Fibroblast of skin of scalp (primary cell): Measurements from ENCODE around the gene LYVE1.

ENCODE experiments used
- DNase-seq: peaks from one replicate; pipeline ENCODE4 v3.0.0-alpha.2; 2013

Gene LYVE1

GRCh38 chr11:10558288-10558687 is 10.2 kb downstream of the LYVE1 start:
- no peak for DNase-seq

- DNase-seq: no peak
Measured at GRCh38 chr11:10556590-10556989, 11.9 kb downstream of the LYVE1 start.

DNA sequence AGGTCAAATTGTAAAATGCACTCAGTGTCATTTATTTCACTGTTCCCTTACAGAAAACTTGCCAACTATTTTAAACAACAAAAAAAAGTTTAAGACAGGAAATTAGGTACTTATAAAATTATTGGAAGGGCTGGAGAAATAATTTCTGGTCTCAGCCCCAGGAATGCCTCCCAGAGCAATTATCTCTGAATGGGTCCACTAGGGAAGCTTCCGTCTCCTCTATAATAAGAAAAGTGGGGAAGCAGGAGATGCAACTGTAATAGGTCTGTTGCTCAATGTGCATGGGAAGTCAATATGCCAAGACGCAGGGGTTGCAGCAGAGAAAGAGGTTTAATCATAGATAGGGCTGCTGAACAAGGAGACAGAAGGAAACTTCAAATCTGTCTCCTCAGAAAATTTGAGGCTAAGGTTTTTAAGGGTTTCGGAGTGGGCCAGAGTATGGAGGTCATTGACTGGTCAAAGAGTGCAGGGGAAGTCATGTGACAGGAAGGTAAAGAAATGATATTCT is 16.6 kb downstream of the LYVE1 start:
- no peak for DNase-seq

GRCh38 chr11:10551290-10551592 is 17.2 kb downstream of the LYVE1 start:
- DNase-seq: no peak

- peak; percentile 24 for DNase-seq
Measured at GRCh38 chr11:10550503-10551289, 17.8 kb downstream of the LYVE1 start.

- no peak for DNase-seq
Measured at GRCh38 chr11:10544491-10545465, 23.7 kb downstream of the LYVE1 start.

DNA sequence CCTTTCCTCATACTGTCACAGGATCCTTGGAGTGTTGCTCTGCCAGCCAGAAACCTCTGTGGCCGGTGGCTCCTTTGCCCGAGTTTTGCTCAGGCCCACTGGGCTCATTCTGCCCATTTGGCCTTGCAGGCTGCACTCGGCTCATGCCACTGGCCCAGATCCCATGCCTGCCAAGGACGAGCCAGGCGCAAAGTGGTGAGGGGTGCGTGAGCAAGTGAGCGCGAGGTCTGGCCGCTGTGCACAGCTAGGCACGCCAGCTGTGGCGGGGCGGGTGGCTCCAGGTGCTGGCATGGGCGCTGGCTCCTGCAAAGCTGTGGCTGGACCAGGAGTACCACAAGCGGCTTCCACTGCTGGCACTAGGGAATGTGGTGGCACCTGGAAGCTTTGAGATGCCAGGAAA is 24.7 kb downstream of the LYVE1 start:
- DNase-seq: no peak

GRCh38 chr11:10542776-10543175 is 25.7 kb downstream of the LYVE1 start:
- DNase-seq: no peak

- DNase-seq: no peak
Measured at GRCh38 chr11:10541561-10541930, 26.9 kb downstream of the LYVE1 start.

DNA sequence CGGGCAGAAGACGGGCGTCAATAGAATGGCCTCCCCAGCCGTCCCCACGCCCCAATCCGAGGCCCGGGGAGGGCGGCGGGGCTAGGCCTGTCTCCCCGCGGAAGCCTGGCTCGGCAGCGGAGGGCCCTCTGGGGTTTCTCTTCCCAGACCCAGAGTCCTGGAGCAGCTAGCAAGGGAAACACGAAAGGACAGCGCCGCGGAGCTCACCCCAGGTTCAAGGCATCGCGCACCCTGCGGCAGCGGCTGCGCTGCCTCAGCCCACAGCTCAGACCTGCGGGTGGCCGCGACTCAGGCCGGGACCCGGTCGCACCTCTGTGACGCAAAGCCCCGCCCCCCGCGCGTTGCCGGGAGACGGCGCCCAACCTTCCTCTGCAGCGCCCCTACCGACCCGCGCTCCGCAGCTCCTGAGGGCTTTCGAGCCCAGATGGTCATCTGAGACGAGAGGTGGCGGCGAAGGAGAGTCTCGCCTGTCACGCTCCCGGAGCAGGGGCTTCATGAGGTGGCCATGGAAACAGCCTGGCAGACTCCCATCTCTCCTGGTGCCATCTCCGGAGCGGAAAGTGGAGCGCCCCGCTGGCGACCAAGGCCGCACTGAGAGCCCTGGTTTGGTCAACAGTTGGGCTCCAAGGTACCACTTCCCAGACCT is 27.4 kb downstream of the LYVE1 start, which contains the start of gene RNF141:
Gene RNF141 (minus strand): TSS at position 273 of the 646 bp plus-strand sequence. CDS start 7,029 bp downstream, outside the sequence.
- peak; percentile 92 for DNase-seq

GRCh38 chr11:10540546-10540914 is 27.9 kb downstream of the LYVE1 start:
- DNase-seq: peak; percentile 5

- DNase-seq: no peak
Measured at GRCh38 chr11:10539339-10539738, 29.1 kb downstream of the LYVE1 start.

- DNase-seq: peak; percentile 53
Measured at GRCh38 chr11:10538924-10539323, 29.5 kb downstream of the LYVE1 start.

DNA sequence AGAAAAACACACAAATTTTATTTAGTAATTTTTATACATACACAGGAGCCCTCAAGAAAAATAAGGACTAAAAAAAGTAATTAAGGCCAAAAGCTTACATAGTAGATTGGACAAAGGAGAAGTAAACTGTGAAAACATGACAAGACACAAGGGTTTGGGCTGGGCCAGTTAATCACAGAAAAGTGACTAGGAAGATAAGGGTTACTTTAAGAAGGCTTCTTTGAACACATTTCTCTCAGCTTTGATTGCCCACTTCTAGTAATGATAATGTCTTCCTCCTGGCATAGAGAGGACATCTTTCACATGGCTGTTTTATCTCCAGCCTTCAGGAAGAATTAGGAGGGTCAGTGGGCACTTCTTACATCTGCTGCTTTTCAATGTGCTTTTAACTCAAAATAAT is 30.9 kb downstream of the LYVE1 start:
- no peak for DNase-seq

- no peak for DNase-seq
Measured at GRCh38 chr11:10534316-10534715, 34.1 kb downstream of the LYVE1 start.

GRCh38 chr11:10533323-10533722 is 35.1 kb downstream of the LYVE1 start:
- no peak for DNase-seq

GRCh38 chr11:10532526-10532925 is 35.9 kb downstream of the LYVE1 start:
- DNase-seq: no peak

DNA sequence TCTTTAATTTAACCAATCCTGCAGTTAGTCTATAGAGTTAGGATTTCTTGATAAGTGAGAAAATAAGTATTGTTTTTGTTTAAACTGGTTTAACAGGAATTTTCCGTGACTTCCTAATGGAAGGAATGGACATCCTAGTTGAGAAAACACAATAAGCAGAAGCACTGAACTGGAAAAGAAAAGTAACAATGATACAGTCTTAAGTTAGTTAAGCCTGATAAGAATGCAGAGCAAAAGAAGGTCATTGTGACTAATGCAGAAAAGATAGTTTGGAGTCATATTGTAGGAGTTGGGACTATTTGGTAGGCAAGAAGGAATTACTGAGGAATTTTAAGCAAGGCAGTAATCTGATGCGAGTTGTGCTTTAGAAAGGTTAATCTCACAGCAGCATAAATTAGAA is 39.2 kb downstream of the LYVE1 start:
- peak; percentile 38 for DNase-seq

DNA sequence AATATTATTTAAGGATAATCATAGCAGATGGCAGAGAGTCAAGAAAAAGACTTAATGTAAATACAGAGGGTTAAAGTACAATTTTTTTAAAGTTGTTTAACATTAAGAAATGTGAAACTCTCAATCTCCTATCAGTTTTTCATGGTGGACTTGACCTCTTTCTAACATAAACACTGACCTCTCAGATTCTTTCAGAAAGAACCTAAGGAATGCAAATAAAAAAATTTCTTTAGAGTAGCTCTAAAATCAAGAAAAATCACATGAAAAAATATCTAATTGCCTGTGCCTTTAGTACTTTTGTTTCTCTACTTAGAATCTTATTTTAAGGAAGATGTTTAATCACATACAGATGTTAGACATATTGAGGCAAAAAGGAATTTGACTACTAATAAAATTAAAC is 40.3 kb downstream of the LYVE1 start:
- DNase-seq: peak; percentile 19

DNA sequence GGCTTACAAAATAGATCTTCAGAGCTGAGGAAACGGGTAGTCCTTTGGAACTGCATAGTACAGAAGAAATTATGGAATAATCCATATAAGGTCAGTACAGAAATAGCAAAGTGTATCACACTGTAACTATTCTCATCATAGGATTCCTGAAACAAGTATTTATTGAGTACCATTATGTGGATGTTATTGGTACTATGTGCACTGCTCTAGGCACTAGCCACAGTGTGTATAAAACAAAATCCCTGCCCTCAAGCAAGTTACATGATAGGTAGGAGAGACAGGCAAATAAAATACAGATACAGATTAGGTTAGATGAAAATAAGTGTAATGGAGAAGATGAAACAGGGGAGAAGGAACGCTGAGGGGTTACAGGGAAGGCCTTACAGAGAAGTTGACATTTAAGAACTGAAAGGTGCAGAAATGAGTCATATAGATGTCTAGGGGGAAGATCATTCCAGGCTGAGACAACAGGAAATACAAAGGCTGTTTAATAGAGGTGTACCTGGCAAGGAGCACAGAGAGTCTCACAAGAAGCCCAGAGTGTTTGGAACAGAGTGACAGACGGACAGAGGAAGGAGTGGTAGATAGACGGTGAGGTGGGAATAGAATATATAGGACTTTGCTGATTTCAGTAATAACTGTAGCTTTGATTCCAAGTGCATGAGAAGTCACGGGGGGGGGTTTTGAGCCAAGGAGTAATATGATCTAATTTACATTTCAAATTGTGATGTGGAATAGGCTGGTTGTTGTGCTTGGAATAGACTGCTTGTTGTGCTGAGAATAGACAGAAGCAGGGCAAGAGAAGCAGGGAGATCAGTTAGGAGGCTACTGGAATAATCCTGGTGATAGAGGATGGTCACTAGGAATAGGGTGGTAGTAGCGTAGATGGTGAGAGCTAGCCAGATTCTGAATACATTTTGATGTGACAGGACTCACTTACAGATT is 41.2 kb downstream of the LYVE1 start:
- peak; percentile 11 for DNase-seq

DNA sequence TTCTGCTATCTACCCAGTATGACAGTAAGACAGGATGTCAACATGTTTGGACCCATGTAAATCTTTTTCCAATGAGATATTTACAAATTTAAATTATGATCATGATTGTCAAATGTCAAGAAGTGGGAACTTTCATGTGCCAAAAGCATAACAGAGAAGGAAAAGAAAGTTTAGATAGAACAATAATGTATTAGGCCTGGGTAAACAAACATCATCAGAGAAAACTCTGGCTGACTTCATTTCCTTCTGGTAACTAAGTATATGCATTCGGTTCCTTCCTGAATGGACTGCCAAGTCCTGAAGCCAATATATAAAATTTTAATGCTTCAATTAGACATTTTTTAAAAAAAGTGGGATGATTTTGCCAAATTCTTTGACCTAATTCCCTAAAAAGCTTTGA is 44.0 kb downstream of the LYVE1 start:
- DNase-seq: no peak

DNA sequence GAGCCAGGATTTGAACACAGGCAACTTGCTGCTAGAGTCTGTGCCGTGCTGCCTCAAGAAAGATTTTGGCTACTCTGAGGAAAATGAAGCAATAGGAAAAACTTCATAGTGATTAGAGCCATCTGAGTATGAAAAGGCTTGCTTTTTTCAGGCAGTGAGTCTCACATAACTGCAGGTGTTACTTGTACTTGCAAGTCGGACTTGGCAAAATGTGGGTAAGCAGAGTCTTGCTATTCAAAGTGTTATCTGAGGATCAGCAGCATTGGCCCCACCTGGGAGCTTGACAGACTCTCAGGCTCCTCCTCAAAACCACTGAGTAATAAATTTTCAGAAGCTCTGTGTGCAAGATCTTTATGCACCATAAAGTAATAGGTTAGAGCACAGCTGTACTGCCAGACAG is 45.5 kb downstream of the LYVE1 start:
- no peak for DNase-seq
